RWPE2 (cell line): ENCODE data around the gene SINHCAF.

Experiments
- ATAC-seq: fragments of 200-7000 bp; cut with Tn5 transposase; 3 replicates; pipeline ENCODE4 v1.9.1; 2021; ENCODE audit warnings: low read depth
- DNase-seq: peaks from one replicate; pipeline ENCODE4 v3.0.0-alpha.2; 2020; ENCODE audit warnings: low spot score
- H3K27ac ChIP-seq: fragments of 450-650 bp; 2 replicates; pipeline ENCODE4 v1.5.1; 2017; ENCODE audit warnings: mild to moderate bottlenecking; ENCODE audit not compliant: poor library complexity, severe bottlenecking
- H3K27me3 ChIP-seq: fragments of 250-450 bp; sonication (Bioruptor Pico); 2 replicates; pipeline ENCODE4 v1.5.1; 2021; ENCODE audit warnings: mild to moderate bottlenecking, moderate library complexity; ENCODE audit not compliant: insufficient read depth, poor library complexity, severe bottlenecking
- H3K36me3 ChIP-seq: fragments of 250-450 bp; sonication (Bioruptor Pico); 2 replicates; pipeline ENCODE4 v1.5.1; 2020; ENCODE audit warnings: low read depth, mild to moderate bottlenecking, moderate library complexity
- H3K4me1 ChIP-seq: fragments of 250-450 bp; sonication (Bioruptor Pico); 2 replicates; pipeline ENCODE4 v1.5.1; 2021; ENCODE audit warnings: mild to moderate bottlenecking, moderate library complexity; ENCODE audit not compliant: insufficient read depth, poor library complexity, severe bottlenecking
- H3K4me3 ChIP-seq: fragments of 250-450 bp; sonication (Bioruptor Pico); 2 replicates; pipeline ENCODE4 v1.5.1; 2021; ENCODE audit warnings: mild to moderate bottlenecking, moderate library complexity; ENCODE audit not compliant: severe bottlenecking
- H3K9me3 ChIP-seq: fragments of 250-450 bp; sonication (Bioruptor Pico); 2 replicates; pipeline ENCODE4 v1.5.1; 2021; ENCODE audit warnings: mild to moderate bottlenecking, moderate library complexity; ENCODE audit not compliant: severe bottlenecking
- TF ChIP-seq, protein P1 (sequence below): fragments of 450-650 bp; IDR thresholded peaks from one replicate; pipeline ENCODE4 v1.5.1; 2017; ENCODE audit warnings: mild to moderate bottlenecking, moderate library complexity; ENCODE audit not compliant: poor library complexity, severe bottlenecking

Gene SINHCAF

DNA sequence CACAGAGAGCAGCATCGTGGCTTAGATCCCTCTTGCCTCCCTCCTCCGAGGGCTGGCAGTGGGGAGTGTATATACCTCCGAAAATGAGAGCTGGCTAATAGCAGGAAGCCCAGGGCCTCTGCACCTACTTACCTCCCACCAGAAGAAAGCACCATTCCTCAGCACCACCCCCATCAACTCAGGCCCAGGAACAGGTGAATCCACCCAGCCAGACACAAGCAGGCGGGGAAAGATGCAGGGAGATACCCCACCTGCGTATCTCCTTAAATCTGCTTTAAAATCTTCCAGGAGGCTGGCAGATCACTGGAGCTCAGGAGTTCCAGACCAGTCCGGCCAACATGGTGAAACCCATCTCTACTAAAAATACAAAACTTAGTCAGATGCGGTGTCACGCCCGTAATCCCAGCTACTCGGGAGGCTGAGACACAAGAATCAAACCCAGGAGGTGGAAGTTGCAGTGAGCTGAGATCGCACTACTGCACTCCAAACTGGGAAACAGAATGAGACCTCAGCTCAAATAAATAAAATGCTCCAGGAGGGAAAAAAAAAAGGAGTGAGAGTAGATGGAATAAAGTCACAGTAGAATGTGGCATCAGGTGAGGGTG is 93.5 kb downstream of the SINHCAF start:
- TF ChIP-seq, protein P1, sequence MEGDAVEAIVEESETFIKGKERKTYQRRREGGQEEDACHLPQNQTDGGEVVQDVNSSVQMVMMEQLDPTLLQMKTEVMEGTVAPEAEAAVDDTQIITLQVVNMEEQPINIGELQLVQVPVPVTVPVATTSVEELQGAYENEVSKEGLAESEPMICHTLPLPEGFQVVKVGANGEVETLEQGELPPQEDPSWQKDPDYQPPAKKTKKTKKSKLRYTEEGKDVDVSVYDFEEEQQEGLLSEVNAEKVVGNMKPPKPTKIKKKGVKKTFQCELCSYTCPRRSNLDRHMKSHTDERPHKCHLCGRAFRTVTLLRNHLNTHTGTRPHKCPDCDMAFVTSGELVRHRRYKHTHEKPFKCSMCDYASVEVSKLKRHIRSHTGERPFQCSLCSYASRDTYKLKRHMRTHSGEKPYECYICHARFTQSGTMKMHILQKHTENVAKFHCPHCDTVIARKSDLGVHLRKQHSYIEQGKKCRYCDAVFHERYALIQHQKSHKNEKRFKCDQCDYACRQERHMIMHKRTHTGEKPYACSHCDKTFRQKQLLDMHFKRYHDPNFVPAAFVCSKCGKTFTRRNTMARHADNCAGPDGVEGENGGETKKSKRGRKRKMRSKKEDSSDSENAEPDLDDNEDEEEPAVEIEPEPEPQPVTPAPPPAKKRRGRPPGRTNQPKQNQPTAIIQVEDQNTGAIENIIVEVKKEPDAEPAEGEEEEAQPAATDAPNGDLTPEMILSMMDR: no peak
- H3K4me3 ChIP-seq: no peak overlapping the region
- no peaks in the 10 kb centered on the region for H3K27me3 ChIP-seq
- H3K9me3 ChIP-seq: no peaks in the 10 kb centered on the region
- ATAC-seq (no peak), DNase-seq (no peak)
- no peak overlapping the region for H3K27ac ChIP-seq
- no peaks in the 10 kb centered on the region for H3K36me3 ChIP-seq
- H3K4me1 ChIP-seq: no peaks in the 10 kb centered on the region

DNA sequence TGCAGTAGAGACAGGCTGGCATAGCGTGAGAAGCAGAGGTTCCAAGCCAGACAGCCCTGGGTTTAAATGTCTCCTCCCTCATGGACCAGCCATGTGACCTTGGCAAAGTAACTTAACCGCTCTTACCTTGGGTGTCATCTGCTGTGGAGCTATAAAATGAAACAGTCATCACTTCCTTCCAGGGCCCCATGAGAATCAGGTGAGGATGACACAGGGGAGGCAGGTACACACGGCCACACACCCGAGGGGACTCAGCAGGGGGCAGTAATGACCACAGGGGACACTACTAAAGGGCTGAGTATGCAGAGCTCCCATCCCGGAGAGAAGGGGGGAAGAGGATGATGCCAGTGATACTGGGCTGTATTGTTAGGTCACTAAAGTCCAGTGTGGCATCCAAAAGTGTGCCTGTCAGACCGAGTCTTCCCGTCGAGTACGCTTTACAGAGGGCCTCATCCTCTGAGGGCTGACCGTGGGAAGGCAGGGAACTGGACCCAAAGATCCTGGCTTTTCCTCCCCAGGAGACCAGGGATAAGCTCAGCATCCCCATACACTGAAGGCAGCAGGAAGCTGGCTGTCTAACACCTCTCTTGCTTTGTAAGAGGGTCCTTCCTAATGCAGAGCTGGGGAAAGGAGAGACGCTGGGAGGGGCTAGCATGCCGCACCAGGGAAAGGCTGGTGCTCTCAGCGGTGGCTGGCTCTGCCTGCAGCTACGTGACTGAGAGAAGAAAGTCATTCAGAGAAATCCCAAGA is 94.2 kb downstream of the SINHCAF start:
- Histone ChIP-seq H3K9me3 (no peaks in the 10 kb centered on the region), H3K27ac (no peak overlapping the region), H3K4me3 (no peak overlapping the region), H3K27me3 (no peaks in the 10 kb centered on the region), H3K36me3 (no peaks in the 10 kb centered on the region), H3K4me1 (no peaks in the 10 kb centered on the region)
- TF ChIP-seq, protein P1: no peak
- DNase-seq (no peak), ATAC-seq (no peak)
